Common myeloid progenitor, CD34-positive (primary cell): ENCODE data around the gene NEURL1B.
A peak's percentile ranks its signal among the peaks of the same experiment; 100 is the strongest.

Experiments used
- CTCF ChIA-PET: fragments of 350-600 bp; sonication (Branson Sonifier 250); formaldehyde crosslinking; loops from one replicate; lab custom pipeline; 2021; ENCODE audit warnings: antibody characterized with exemption; lab: Charles Lee
- POLR2A ChIA-PET: fragments of 350-600 bp; sonication (Branson Sonifier 250); formaldehyde crosslinking; loops from one replicate; lab custom pipeline; 2021; ENCODE audit warnings: antibody characterized with exemption; lab: Charles Lee
- DNase-seq, 3 donors: peaks; one replicate each; pipeline versions ENCODE4 v3.0.0 to v3.0.0-alpha.2; 2013
- H3K27ac ChIP-seq, 2 experiments: 1 replicate in 1 of 2; 2 replicates in 1 of 2; pipeline ENCODE4 v1.7.0; 2013; ENCODE audit warnings: inconsistent platforms in 2 of 2, low read length in 2 of 2, mild to moderate bottlenecking in 2 of 2, low read depth in 1 of 2, moderate library complexity in 1 of 2; ENCODE audit not compliant: severe bottlenecking in 2 of 2, insufficient read depth in 1 of 2, poor library complexity in 1 of 2
- H3K27me3 ChIP-seq, 5 experiments: replicated peaks in 2 of 5; 1 replicate in 3 of 5; 2 replicates in 2 of 5; pipeline versions ENCODE4 v1.6.1 to v1.7.0; 2013; ENCODE audit warnings: low read length in 4 of 5, mild to moderate bottlenecking in 2 of 5, moderate library complexity in 2 of 5, inconsistent platforms in 1 of 5; ENCODE audit not compliant: insufficient read depth in 5 of 5, control insufficient read depth in 4 of 5
- H3K36me3 ChIP-seq, 4 experiments: 1 replicate in 2 of 4; 2 replicates in 2 of 4; pipeline versions ENCODE4 v1.6.1 to v1.7.0; 2013; ENCODE audit warnings: low read length in 3 of 4, control low read depth in 1 of 4, mild to moderate bottlenecking in 1 of 4; ENCODE audit not compliant: control insufficient read depth in 4 of 4, insufficient read depth in 4 of 4
- H3K4me1 ChIP-seq, 4 experiments: 1 replicate in 3 of 4; 2 replicates in 1 of 4; pipeline versions ENCODE4 v1.6.1 to v1.7.1; 2013; ENCODE audit warnings: low read length in 3 of 4, mild to moderate bottlenecking in 3 of 4, control low read depth in 1 of 4, inconsistent platforms in 1 of 4, moderate library complexity in 1 of 4; ENCODE audit not compliant: control insufficient read depth in 4 of 4, insufficient read depth in 4 of 4; ENCODE audit errors: control extremely low read depth in 1 of 4
- H3K4me3 ChIP-seq, 7 experiments: 1 replicate in 4 of 7; 2 replicates in 3 of 7; pipeline versions ENCODE4 v1.5.1 to v1.7.0; 2013; ENCODE audit warnings: mild to moderate bottlenecking in 7 of 7, low read length in 6 of 7, moderate library complexity in 6 of 7, inconsistent platforms in 2 of 7, low read depth in 2 of 7, control low read depth in 1 of 7; ENCODE audit not compliant: insufficient read depth in 4 of 7, control insufficient read depth in 1 of 7; ENCODE audit errors: extremely low read depth in 1 of 7
- H3K9me3 ChIP-seq, 5 experiments: 1 replicate in 4 of 5; 2 replicates in 1 of 5; pipeline versions ENCODE4 v1.6.1 to v1.7.1; 2013; ENCODE audit warnings: low read length in 4 of 5, mild to moderate bottlenecking in 2 of 5, inconsistent platforms in 1 of 5, low read depth in 1 of 5, moderate library complexity in 1 of 5; ENCODE audit not compliant: control insufficient read depth in 4 of 5, insufficient read depth in 2 of 5; ENCODE audit errors: control extremely low read depth in 1 of 5
- WGBS: methylation state at CpG from one replicate; pipeline ENCODE4 v1.1.5; 2013; ENCODE audit not compliant: insufficient coverage; 5-methylcytosine and 5-hydroxymethylcytosine counted together

The NEURL1B gene

DNA sequence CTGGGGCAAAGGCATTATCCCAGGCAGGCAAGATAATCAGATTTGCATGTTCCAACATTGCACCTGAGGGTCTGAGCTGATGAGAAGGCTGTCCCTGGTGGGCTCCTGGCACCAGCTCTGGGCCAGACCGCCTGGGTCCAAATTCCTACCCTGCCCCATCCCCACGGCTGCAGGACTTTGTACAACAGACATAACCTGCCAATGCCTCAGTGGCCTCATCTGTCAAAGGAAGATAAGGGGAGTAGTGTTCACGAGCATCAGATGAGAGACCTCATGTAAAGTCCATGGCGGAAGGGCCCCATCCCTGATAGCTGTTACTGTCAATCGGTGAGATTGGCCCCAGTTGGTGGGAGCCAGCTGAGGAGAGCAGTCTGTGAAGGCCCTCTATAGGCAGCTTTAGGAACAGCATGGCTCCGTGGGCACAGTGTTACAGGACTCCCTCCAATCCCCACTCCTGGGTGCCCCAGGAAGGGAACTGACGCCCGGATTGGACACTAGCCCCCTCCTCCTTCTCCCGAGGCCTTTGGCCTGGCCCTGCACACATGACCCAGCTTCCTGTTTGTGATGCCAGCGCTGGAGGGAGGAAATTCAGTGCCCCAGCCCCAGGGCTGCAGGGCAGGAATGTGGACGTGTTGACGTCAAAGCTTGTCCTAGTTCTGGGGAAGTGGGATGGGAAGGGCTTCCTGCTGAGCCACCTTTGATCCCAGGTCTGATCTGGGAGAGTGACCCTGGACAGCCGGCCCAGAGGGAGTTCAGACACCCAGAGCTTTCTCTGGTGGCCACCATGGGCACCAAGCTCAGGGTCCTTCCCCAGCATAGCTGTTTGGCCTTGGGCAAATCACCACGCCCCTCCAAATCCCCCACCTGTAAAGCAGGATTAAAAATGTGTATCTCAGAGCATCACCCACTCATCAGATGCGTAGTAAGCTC is 73.7 kb downstream of the NEURL1B start:
- CTCF ChIA-PET: interaction anchor here (0.6 to 19.2 kb wide), 49 partner anchors 9 to 295 kb away, joined by 3 to 571 read pairs (median 4); partner anchors contain the start of gene DUSP1
- Histone ChIP-seq H3K4me3 (no peak overlapping the region), H3K27ac (no peak overlapping the region), H3K27me3 (no peaks in the 10 kb centered on the region), H3K4me1 (peaks cover 0 to 15% (median 5%) of the 10 kb centered on the region in 4 experiments), H3K36me3 (no peaks in the 10 kb centered on the region), H3K9me3 (no peaks in the 10 kb centered on the region)
- POLR2A ChIA-PET: interaction anchor here (1.0 to 2.2 kb wide), 2 partner anchors 55 to 131 kb away, joined by 4 to 20 read pairs; partner anchors contain the start of gene DUSP1
- peak; percentile 64 to 75 (median 66) for DNase-seq
- WGBS: 28% methylated on average over 11 of the region's 15 CpGs

DNA sequence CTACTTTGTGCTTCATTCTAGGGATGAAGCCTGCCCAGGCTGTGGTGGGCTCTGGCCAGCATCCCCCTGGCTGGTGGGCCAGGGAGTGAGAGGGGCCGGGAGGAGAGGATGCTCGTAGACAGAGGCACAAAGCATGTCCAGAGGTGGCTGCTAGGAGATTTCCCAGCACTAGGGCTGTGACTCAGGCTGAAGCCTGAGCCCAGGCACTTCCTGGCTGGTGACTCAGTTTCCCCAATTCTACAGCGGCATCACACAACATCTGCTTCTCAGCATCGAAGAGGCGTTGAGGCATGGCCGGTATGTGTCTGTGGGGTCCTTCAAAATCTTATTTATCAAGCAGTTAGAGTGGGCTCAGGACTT is 74.3 kb downstream of the NEURL1B start:
- POLR2A ChIA-PET: interaction anchor here (1.0 to 2.2 kb wide), 2 partner anchors 54 to 130 kb away, joined by 4 to 20 read pairs; partner anchors contain the start of gene DUSP1
- no peak overlapping the region for H3K27ac ChIP-seq
- no peak overlapping the region for H3K4me3 ChIP-seq
- no peak for DNase-seq
- no peaks in the 10 kb centered on the region for H3K9me3 ChIP-seq
- CTCF ChIA-PET: interaction anchor here (0.7 to 19.2 kb wide), 34 partner anchors 8 to 250 kb away, joined by 3 to 571 read pairs (median 6); partner anchors contain the start of gene DUSP1
- H3K27me3 ChIP-seq: no peaks in the 10 kb centered on the region
- H3K36me3 ChIP-seq: no peaks in the 10 kb centered on the region
- 87% methylated on average over 4 of the region's 6 CpGs for WGBS
- peaks cover 0 to 15% (median 5%) of the 10 kb centered on the region in 4 experiments for H3K4me1 ChIP-seq

DNA sequence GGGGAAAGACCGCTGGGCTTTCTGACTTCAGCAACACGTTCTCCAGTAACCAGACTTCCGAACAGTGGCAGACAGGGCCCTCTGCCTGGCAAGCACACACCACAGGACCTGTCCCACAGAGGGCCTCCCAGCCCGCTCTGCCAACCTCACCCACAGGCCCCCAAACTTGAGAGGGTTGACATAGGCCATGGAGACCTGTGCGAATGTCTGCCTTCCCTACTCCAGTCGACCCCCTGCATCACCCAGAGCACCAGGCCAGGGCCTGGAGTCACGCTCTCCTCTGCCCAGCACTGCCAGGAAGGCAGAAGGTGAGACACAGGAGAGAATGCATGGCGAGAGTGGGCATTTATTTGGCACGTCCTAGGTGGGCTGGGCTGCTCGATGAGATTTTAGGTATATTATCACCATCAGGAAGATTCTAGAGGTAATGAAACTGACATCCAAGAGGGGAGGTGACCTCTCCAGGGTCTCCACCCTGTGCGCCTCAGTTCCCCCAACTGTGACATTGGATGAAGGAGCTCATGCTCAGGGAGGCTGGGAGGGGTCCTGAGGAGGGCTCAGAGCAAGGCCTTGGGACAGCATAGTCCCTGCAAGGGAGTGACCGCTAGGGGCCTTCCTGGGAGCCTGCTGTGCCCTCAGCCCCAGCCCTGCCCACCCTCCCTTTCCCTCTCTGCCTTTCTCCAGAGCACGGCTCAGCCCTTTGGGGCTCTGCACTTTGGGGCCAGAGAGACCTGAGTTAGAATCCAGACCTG is 75.0 kb downstream of the NEURL1B start:
- H3K9me3 ChIP-seq: no peaks in the 10 kb centered on the region

DNA sequence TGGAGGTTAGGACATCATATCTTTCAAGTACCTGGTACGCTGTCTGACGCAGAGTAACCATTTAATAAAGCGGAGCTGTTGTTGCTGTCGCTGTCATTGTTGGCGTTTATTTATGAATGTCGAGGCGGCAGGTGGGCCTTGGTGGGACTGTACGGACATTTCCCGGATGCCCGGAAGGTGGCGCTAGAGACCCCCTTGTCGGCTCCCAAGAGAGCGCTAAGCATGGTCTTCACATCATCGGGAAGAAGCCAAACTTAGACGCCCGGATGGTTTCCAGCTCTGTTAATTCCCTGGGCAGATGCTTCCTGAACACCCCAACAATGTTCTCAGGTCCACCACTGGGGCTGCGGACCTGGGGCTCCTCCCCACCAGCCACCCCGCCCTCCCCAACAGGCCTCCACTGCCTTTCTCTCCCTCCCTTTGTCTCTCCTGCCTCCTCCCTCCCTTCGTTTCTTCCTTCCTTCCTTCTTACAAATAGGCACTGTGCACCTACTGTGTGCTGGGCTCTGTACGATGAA is 75.8 kb downstream of the NEURL1B start:
- POLR2A ChIA-PET: interaction anchor here (1.0 to 1.2 kb wide), 3 partner anchors 51 to 56 kb away, joined by 3 to 7 read pairs (median 5); partner anchors contain the start of gene DUSP1
- DNase-seq: peak; percentile 80 to 89 (median 85)
- WGBS: 3% methylated on average over 20 of the region's 20 CpGs
- Histone ChIP-seq H3K27ac (no peak overlapping the region), H3K9me3 (no peaks in the 10 kb centered on the region), H3K27me3 (no peaks in the 10 kb centered on the region), H3K4me3 (no peak overlapping the region), H3K4me1 (peaks cover 0 to 18% (median 6%) of the 10 kb centered on the region in 4 experiments), H3K36me3 (no peaks in the 10 kb centered on the region)
- CTCF ChIA-PET: interaction anchor here (0.7 to 19.2 kb wide), 26 partner anchors 10 to 226 kb away, joined by 3 to 571 read pairs (median 4); partner anchors contain the start of gene DUSP1

More for the DNA sequence above, 75.0 kb downstream of the NEURL1B start:
- no peak for DNase-seq
- no peak overlapping the region for H3K27ac ChIP-seq
- no peak overlapping the region for H3K4me3 ChIP-seq
- ChIA-PET CTCF (interaction anchor here (0.6 to 19.2 kb wide), 23 partner anchors 9 to 213 kb away, joined by 3 to 571 read pairs (median 5); partner anchors contain the start of gene DUSP1), POLR2A (interaction anchor here (1.0 to 1.2 kb wide), 3 partner anchors 51 to 57 kb away, joined by 3 to 7 read pairs (median 5); partner anchors contain the start of gene DUSP1)
- H3K27me3 ChIP-seq: no peaks in the 10 kb centered on the region
- WGBS: 91% methylated on average over 11 of the region's 13 CpGs
- H3K36me3 ChIP-seq: no peaks in the 10 kb centered on the region
- H3K4me1 ChIP-seq: peaks cover 0 to 15% (median 5%) of the 10 kb centered on the region in 4 experiments

DNA sequence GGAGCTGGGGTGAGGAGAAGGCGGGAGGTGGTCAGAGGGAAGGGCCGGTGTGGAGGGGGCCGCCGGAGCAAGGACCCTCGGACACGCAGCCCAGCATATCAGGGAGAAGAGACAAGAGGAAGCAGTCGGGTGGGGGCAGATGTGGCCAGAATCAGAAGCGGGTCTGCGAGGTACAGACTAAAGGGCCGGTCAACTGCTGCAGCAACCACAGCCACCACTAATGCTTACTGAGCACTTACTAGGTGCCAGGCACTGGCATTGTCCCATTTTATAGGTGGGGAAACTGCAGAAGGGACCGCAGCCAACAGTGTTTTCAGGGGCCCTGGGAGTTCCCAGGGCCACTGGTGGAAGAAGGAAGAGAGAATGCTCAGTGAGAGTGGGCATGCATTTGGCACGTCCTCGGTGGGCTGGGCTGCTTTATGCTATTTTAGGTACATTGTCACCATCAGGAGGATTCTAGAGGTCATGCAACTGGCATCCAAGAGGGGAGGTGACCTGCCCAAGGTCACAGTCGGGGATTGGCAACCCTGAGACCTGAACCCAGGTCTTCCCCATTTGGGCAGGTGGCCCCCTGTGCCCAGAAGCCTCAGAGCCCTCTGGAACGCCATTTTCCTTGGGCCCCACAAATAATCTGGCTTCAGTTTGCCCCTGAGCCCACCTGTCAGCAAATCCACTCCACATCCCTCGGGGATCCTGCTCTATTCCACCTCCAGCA is 76.6 kb downstream of the NEURL1B start:
- POLR2A ChIA-PET: interaction anchor here (1.2 kb wide), 2 partner anchors 53 to 55 kb away, joined by 3 to 7 read pairs; partner anchors contain the start of gene DUSP1
- H3K27me3 ChIP-seq: no peaks in the 10 kb centered on the region
- 90% methylated on average over 15 of the region's 16 CpGs for WGBS

More for the DNA sequence above, 76.6 kb downstream of the NEURL1B start:
- peaks cover 0 to 21% (median 7%) of the 10 kb centered on the region in 4 experiments for H3K4me1 ChIP-seq
- no peak for DNase-seq
- no peak overlapping the region for H3K27ac ChIP-seq
- CTCF ChIA-PET: interaction anchor here (0.7 to 19.2 kb wide), 21 partner anchors 10 to 225 kb away, joined by 3 to 571 read pairs (median 5); partner anchors contain the start of gene DUSP1
- no peaks in the 10 kb centered on the region for H3K36me3 ChIP-seq
- H3K9me3 ChIP-seq: no peaks in the 10 kb centered on the region
- H3K4me3 ChIP-seq: no peak overlapping the region
